Measurements from ENCODE around the gene TBATA.

DNA sequence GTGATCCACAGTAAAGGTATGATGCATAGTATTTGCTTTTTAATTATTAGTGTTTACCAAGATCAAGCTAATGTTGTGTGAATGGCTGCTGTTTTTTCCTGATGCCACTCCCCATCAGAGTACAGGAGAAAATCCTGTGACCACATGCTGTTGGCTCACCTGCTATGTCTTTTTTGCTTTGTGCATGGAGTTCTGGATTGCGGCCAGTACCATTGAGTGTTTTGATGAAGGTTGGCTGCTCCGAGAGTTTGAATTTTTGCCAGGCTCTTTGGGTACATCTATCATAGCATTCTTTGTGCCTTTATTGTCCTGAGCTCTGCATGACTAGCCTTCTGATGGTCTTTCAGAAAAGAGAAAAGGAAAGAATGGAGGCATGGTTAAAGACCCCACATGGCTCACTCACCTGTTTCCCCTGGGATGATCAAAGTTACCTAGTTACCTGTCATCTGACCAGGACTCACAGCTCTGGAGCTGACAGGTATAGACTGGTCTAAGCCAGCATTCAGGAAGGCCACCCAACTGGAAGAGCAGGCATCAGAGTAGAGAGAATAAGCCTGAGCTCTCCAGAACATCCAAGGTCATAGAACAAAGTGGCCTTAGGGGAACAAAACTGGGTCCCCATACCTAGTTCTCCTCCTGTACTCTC lies 18.7 kb upstream of the TBATA start:
- TF ChIP-seq, protein P1, sequence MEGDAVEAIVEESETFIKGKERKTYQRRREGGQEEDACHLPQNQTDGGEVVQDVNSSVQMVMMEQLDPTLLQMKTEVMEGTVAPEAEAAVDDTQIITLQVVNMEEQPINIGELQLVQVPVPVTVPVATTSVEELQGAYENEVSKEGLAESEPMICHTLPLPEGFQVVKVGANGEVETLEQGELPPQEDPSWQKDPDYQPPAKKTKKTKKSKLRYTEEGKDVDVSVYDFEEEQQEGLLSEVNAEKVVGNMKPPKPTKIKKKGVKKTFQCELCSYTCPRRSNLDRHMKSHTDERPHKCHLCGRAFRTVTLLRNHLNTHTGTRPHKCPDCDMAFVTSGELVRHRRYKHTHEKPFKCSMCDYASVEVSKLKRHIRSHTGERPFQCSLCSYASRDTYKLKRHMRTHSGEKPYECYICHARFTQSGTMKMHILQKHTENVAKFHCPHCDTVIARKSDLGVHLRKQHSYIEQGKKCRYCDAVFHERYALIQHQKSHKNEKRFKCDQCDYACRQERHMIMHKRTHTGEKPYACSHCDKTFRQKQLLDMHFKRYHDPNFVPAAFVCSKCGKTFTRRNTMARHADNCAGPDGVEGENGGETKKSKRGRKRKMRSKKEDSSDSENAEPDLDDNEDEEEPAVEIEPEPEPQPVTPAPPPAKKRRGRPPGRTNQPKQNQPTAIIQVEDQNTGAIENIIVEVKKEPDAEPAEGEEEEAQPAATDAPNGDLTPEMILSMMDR (IDR thresholded peaks at IDR 0.05): no peak
- TF ChIP-seq POLR2A (IDR thresholded peaks at IDR 0.05): no peak

Measured in right lobe of liver (tissue), 4 donors.